ENCODE data around the gene TNS2. TPM values are rescaled to one million over a fixed set of nuclear protein-coding genes. Genes with fewer than 3 reads are reported as not detected.

TNS2 gene
- total RNA-seq, 2 experiments from 2014 or later, result 0.77 to 2.4 TPM

DNA sequence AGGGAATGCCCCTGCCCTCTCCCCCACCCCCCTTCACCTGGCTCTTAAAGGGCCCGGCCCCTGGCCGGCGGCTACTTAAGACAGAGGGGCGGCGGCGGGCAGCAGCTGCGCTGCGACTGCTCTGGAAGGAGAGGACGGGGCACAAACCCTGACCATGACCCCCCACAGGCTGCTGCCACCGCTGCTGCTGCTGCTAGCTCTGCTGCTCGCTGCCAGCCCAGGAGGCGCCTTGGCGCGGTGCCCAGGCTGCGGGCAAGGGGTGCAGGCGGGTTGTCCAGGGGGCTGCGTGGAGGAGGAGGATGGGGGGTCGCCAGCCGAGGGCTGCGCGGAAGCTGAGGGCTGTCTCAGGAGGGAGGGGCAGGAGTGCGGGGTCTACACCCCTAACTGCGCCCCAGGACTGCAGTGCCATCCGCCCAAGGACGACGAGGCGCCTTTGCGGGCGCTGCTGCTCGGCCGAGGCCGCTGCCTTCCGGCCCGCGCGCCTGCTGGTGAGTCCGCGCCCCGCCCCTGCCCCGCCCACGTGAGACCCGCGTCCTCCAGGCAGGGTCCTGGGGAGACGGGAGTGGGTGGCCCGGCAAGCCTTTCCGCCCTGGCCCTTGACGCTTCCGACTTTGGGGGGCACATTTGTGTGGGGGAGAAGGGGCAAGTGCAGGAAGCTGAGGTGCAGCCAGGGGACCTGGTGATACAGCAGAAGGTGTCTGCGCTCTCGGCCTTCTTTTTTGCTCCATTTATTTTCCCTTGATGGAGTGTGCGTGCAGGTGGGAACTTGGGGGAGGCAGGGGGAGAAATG, 47.9 kb downstream of the TNS2 start, which contains the start of gene IGFBP6:
IGFBP6 (plus strand) TSS at position 104 of the 790 bp plus-strand sequence; CDS start at position 155, 51 bp downstream.
- intact Hi-C loops (cut with DNase I, micrococcal nuclease), result loop anchor here (1.0 kb wide), 1 partner anchor 18 kb away; the partner anchor contains the start of gene SPRYD3 (in 2 of the 2)
- POLR2A ChIA-PET, result interaction anchor here (2.8 kb wide), 1 partner anchor 18 kb away, joined by 13 read pairs; the partner anchor contains the start of gene SPRYD3
- peak within 1 kb of the TSS; percentile 72 for H3K4me3 Mint-ChIP-seq

DNA sequence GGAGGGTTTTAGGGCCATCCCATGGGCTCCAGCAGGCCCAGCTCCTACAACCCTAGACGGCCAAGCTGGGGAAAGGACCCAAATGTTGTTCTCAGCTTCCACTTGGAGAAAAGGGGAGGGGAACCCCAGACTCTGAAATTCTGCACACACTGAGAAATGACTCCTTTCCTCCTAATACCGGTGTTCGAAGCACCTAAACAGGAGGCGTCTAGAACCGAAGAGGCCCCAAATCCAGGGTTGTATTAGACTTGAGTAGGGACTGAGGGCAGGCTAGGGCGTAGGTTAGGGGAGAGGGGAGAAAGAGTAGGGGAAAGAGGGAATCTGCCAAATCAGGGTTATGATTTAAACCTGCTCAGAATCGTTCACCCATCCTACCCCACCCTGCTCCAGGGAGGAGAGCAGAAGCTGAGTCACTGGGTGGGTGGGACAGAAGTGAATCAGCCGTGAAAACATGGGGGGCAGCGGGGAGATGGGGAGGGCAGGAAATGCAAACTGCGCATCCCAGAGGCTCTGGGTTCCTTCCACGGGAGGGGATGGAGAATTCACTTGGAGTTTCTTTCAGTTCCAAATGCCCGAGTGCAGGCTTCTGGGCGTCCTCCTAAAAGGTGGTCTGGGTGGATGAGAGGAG, 48.6 kb downstream of the TNS2 start:
- peak overlapping the region; percentile 89 for H3K27ac Mint-ChIP-seq
- ChIA-PET POLR2A (interaction anchor here (1.1 to 2.8 kb wide), 2 partner anchors 19 to 33 kb away, joined by 3 to 13 read pairs; partner anchors contain the start of gene SPRYD3), CTCF (interaction anchor here (0.6 to 7.5 kb wide), 23 partner anchors 9 to 330 kb away, joined by 3 to 277 read pairs (median 4); partner anchors contain the start of genes AAAS and SPRYD3)
- no peaks in the 10 kb centered on the region for H3K9me3 Mint-ChIP-seq (ENCODE audit: low read depth)
- DNase-seq (peak; percentile 72), ATAC-seq (peak; percentile 37)
- peaks cover 12% of the 10 kb centered on the region for H3K27me3 Mint-ChIP-seq
- intact Hi-C loops (cut with DNase I, micrococcal nuclease), result loop anchor here (1.0 kb wide), 1 partner anchor 19 kb away; the partner anchor contains the start of gene SPRYD3 (in 2 of the 2)
- no peaks in the 10 kb centered on the region for H3K36me3 Mint-ChIP-seq (ENCODE audit: low read depth)
- peaks cover 37% of the 10 kb centered on the region for H3K4me1 Mint-ChIP-seq
- peak overlapping the region; percentile 72 for H3K4me3 Mint-ChIP-seq

More for the DNA sequence above, 47.9 kb downstream of the TNS2 start, which contains the start of gene IGFBP6:
- Mint-ChIP-seq H3K4me1 (peaks cover 30% of the 10 kb centered on the region), H3K36me3 (ENCODE audit: low read depth) (no peaks in the 10 kb centered on the region), H3K9me3 (ENCODE audit: low read depth) (no peaks in the 10 kb centered on the region), H3K27me3 (peaks cover 12% of the 10 kb centered on the region), H3K27ac (peak within 1 kb of the TSS; percentile 89)
- DNase-seq (peak; percentile 79), ATAC-seq (peak; percentile 51)
- CTCF ChIA-PET, result interaction anchor here (1.0 to 7.5 kb wide), 9 partner anchors 13 to 819 kb away, joined by 3 to 277 read pairs (median 5); partner anchors contain the start of gene SPRYD3

DNA sequence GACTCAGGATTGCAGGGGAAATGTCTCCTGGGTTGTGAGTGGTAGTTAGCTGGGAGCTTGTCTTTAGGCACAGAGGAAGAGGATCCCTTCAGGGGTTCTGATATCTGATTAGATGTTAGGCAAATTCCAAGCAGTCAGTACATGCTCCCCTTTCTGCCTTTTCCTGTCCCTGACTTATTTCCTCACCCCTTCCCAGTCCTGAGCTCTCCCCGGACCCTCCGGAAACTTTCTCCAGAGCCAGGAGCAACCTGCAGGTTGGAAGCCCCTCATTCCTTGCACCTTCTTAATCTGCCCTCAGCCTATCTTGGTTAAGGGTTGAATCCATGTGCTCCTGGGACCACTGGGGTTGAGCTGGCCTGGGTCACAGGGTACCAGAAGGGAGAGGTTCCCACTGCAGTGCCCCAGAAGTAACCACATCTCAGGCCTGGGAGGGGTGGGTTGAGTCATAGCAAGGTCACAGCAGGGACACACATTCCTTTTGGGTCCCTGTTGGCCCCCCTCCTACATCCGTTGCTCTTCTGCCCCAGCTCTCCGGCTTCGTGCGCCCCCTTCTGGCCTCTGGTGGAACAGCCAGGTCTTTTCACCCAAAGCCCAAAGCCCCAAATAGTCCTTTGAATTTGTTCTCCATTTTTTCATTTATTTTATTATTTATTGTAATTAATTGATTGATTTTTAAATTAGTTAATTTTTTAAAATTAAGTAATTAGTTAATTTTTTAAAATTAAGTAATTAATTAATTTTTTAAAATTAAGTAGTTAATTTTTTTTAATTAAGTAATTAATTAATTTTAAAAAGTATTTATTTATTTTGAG, 49.4 kb downstream of the TNS2 start:
- DNase-seq (peak; percentile 95), ATAC-seq (peak; percentile 59)
- peak overlapping the region; percentile 89 for H3K27ac Mint-ChIP-seq
- peaks cover 12% of the 10 kb centered on the region for H3K27me3 Mint-ChIP-seq
- POLR2A ChIA-PET, result interaction anchor here (1.1 to 2.8 kb wide), 2 partner anchors 19 to 33 kb away, joined by 3 to 13 read pairs; partner anchors contain the start of gene SPRYD3
- CTCF ChIA-PET, result interaction anchor here (0.6 to 7.5 kb wide), 24 partner anchors 8 to 329 kb away, joined by 3 to 277 read pairs (median 3); partner anchors contain the start of genes AAAS and SPRYD3
- no peaks in the 10 kb centered on the region for H3K9me3 Mint-ChIP-seq (ENCODE audit: low read depth)
- H3K4me1 Mint-ChIP-seq, result peaks cover 43% of the 10 kb centered on the region
- intact Hi-C loops (cut with DNase I, micrococcal nuclease), result loop anchor here (1.0 kb wide), 5 partner anchors 33 to 214 kb away; partner anchors contain the start of gene EIF4B (in 1 of the 2)
- no peaks in the 10 kb centered on the region for H3K36me3 Mint-ChIP-seq (ENCODE audit: low read depth)
- H3K4me3 Mint-ChIP-seq, result peak overlapping the region; percentile 72

DNA sequence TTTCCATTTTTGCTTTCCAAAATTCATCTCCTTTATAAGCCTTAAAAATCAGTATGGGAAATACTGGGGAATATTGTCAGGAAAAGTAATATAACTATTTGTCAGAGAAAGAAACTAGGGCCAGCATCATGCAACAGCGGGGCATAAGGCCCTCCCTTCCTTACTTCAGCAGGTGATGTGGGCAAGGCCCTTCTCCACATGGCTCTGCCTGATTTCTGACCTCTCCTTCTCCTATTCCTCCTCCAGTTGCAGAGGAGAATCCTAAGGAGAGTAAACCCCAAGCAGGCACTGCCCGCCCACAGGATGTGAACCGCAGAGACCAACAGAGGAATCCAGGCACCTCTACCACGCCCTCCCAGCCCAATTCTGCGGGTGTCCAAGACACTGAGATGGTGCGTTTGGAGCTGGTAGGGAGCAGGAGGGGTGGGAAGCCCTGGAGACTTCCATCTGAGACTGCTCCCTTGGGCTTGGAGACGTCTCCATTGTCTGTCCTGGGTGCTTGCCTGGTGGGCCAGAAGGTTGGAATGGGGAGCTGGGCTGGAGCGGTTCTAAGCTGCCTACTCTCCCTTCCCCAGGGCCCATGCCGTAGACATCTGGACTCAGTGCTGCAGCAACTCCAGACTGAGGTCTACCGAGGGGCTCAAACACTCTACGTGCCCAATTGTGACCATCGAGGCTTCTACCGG, 50.7 kb downstream of the TNS2 start:
- POLR2A ChIA-PET, result no interaction called here

DNA sequence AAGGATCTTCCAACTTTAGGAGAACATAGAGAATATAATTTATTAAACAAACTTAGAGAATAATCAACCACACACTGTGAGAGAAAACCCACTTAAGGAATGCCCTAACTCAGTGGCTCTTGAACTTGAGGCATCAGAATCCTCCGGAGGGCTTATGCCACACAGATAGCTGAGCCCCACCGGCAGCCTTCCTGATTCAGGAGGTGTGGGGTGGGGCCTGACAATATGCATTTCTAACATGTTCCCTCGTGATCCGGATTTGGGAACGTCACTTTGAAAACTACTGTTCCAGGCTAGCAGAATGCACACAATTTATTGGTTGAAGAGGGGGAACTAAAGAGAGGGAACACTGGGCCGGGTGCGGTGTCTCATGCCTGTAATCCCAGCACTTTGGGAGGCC, 51.4 kb downstream of the TNS2 start:
- intact Hi-C loops (cut with DNase I, micrococcal nuclease), result no loop called here
- ChIA-PET CTCF (interaction anchor here (0.9 to 7.5 kb wide), 4 partner anchors 22 to 55 kb away, joined by 3 to 277 read pairs (median 18); partner anchors contain the start of gene SPRYD3), POLR2A (no interaction called here)
- Mint-ChIP-seq H3K36me3 (ENCODE audit: low read depth) (no peaks in the 10 kb centered on the region), H3K27ac (no peak overlapping the region), H3K27me3 (peaks cover 9% of the 10 kb centered on the region), H3K9me3 (ENCODE audit: low read depth) (no peaks in the 10 kb centered on the region), H3K4me1 (peaks cover 43% of the 10 kb centered on the region), H3K4me3 (no peak overlapping the region)
- no peak for ATAC-seq
- no peak for DNase-seq

More for the DNA sequence above, 50.7 kb downstream of the TNS2 start:
- intact Hi-C loops (cut with DNase I, micrococcal nuclease), result no loop called here
- peaks cover 43% of the 10 kb centered on the region for H3K4me1 Mint-ChIP-seq
- ATAC-seq (no peak), DNase-seq (no peak)
- peaks cover 12% of the 10 kb centered on the region for H3K27me3 Mint-ChIP-seq
- H3K36me3 Mint-ChIP-seq (ENCODE audit: low read depth), result no peaks in the 10 kb centered on the region
- CTCF ChIA-PET, result interaction anchor here (0.7 to 7.5 kb wide), 7 partner anchors 14 to 221 kb away, joined by 3 to 277 read pairs (median 6); partner anchors contain the start of gene SPRYD3
- H3K4me3 Mint-ChIP-seq, result no peak overlapping the region
- H3K27ac Mint-ChIP-seq, result no peak overlapping the region
- H3K9me3 Mint-ChIP-seq (ENCODE audit: low read depth), result no peaks in the 10 kb centered on the region

DNA sequence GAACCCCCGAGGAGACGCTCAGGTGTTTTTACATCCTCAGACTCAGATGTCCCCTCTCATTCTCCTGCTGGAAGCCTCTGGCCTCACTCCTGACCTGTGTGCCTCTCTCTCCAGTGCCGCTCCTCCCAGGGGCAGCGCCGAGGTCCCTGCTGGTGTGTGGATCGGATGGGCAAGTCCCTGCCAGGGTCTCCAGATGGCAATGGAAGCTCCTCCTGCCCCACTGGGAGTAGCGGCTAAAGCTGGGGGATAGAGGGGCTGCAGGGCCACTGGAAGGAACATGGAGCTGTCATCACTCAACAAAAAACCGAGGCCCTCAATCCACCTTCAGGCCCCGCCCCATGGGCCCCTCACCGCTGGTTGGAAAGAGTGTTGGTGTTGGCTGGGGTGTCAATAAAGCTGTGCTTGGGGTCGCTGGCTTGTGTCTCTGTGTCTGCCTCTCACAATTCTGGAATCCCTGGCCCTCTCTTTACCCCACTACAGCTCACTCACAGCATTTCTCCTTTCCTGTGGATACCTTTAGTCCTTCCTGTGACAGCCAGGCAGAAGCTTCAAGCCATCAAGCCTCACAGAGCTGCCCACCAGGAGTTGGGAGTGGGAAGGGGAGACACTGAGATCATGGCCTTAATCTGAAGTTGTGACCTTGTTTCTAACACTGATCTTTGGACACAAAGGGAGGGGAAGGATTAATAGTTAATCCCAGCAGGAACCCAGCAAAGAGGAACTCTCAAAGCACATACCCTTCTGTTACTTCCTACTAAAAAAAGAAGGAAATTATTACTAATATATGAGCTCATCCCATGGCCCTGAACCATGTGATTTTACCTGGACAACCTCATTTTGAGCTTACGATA, 52.3 kb downstream of the TNS2 start:
- DNase-seq (no peak), ATAC-seq (no peak)
- H3K4me3 Mint-ChIP-seq, result no peak overlapping the region
- H3K27me3 Mint-ChIP-seq, result peaks cover 1% of the 10 kb centered on the region
- ChIA-PET CTCF (interaction anchor here (0.7 to 7.5 kb wide), 23 partner anchors 11 to 326 kb away, joined by 3 to 277 read pairs (median 4); partner anchors contain the start of genes AAAS, PFDN5 and SPRYD3), POLR2A (interaction anchor here (1.7 kb wide), 1 partner anchor 23 kb away, joined by 7 read pairs; the partner anchor contains the start of gene SPRYD3)
- no peaks in the 10 kb centered on the region for H3K9me3 Mint-ChIP-seq (ENCODE audit: low read depth)
- peaks cover 38% of the 10 kb centered on the region for H3K4me1 Mint-ChIP-seq
- no peaks in the 10 kb centered on the region for H3K36me3 Mint-ChIP-seq (ENCODE audit: low read depth)
- intact Hi-C loops (cut with DNase I, micrococcal nuclease), result no loop called here
- H3K27ac Mint-ChIP-seq, result peak overlapping the region; percentile 42

DNA sequence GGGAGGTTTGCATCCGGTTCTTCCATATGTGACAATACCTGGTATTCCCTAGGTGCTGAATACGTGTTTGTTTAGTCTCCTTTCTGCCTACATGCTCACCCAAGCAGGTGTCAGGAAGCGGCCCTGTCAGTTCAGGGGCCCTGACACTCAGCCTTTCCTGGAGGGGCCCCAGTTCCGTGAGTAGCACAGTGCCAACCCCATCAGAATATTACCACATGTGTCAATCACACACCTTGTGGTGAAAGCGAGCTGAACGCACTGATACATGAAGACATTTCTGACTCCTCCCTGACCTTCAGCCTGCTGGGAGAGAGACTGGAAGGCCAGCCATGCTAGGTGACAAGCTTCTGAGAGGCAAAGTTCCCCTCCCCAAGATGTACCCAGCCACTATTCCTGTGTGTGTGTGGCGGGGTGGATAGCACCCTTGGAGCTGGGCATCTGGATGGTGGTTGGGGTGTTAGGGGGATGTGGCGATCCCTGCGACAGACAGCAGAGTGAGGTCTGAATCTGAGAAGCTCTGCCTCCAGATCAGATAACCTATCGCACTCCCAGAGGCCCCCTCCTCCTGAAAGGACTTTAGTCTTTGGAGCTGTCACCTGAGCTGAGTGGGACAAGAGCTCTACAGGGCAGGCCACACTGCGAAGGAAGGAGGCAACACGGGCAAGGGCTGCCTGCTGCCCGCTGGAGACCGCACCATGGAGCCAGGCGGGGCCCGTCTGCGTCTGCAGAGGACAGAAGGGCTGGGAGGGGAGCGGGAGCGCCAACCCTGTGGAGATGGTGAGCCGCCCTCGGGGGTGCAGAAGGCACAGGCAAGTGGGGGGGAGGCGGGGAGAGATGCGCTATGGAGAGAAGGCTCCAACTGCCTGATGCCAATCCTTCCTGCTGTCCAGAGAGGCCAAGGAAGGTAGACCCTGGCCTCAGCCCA, 53.3 kb downstream of the TNS2 start, which contains the start of gene SOAT2:
SOAT2 (plus strand) TSS at position 604 of the 925 bp plus-strand sequence; CDS start at position 696, 92 bp downstream.
- ATAC-seq, result peak; percentile 80
- DNase-seq, result peak; percentile 72
- H3K4me1 Mint-ChIP-seq, result peaks cover 34% of the 10 kb centered on the region
- no peaks in the 10 kb centered on the region for H3K36me3 Mint-ChIP-seq (ENCODE audit: low read depth)
- no peak within 1 kb of the TSS for H3K4me3 Mint-ChIP-seq
- intact Hi-C loops (cut with DNase I, micrococcal nuclease), result no loop called here
- peak within 1 kb of the TSS; percentile 68 for H3K27ac Mint-ChIP-seq
- ChIA-PET CTCF (interaction anchor here (0.6 to 7.5 kb wide), 25 partner anchors 12 to 853 kb away, joined by 3 to 277 read pairs (median 4); partner anchors contain the start of genes AAAS, PFDN5 and SPRYD3), POLR2A (interaction anchor here (0.6 to 1.7 kb wide), 3 partner anchors 24 to 117 kb away, joined by 4 to 7 read pairs (median 4); partner anchors contain the start of gene SPRYD3)
- H3K9me3 Mint-ChIP-seq (ENCODE audit: low read depth), result no peaks in the 10 kb centered on the region
- no peaks in the 10 kb centered on the region for H3K27me3 Mint-ChIP-seq

DNA sequence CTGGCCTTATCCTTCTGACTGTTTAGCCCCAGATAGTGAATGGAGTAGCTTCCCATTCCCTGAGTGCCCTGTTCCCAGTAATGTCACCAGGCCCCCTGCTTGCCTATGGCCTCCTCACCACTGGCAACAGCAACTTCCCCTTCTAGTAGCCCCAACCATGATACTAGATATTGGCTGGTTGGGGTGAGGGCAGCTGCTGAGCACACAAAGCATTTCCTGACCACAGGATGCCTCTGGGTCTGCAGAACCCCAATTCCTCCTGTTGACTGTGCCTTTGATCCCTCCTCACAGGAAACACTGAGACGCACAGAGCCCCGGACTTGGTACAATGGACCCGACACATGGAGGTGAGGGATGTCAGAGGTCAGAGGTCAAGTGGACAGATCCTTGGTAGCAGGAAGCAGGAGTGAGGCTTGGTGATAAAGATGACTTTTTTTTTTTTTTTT, 54.0 kb downstream of the TNS2 start:
- H3K27ac Mint-ChIP-seq, result no peak overlapping the region
- CTCF ChIA-PET, result interaction anchor here (0.6 to 7.5 kb wide), 11 partner anchors 18 to 853 kb away, joined by 3 to 277 read pairs (median 4); partner anchors contain the start of genes PFDN5 and SPRYD3
- ATAC-seq, result no peak

More for the DNA sequence above, 54.0 kb downstream of the TNS2 start:
- intact Hi-C loops (cut with DNase I, micrococcal nuclease), result no loop called here
- POLR2A ChIA-PET, result interaction anchor here (0.7 to 1.7 kb wide), 2 partner anchors 25 to 117 kb away, joined by 4 to 7 read pairs; partner anchors contain the start of gene SPRYD3
- H3K4me1 Mint-ChIP-seq, result peaks cover 27% of the 10 kb centered on the region
- no peak for DNase-seq
- H3K4me3 Mint-ChIP-seq, result no peak overlapping the region
- H3K9me3 Mint-ChIP-seq (ENCODE audit: low read depth), result no peaks in the 10 kb centered on the region
- no peaks in the 10 kb centered on the region for H3K36me3 Mint-ChIP-seq (ENCODE audit: low read depth)
- H3K27me3 Mint-ChIP-seq, result no peaks in the 10 kb centered on the region
